NCI-H748 (cell line): ENCODE results near the gene TERF2IP.
A peak's percentile ranks its signal among the peaks of the same experiment; 100 is the strongest.

Source experiments
- DNase-seq: peaks from one replicate; lab custom pipeline; 2025; ENCODE audit not compliant: unreplicated experiment; lab: John Stamatoyannopoulos, UW

Gene TERF2IP

DNA sequence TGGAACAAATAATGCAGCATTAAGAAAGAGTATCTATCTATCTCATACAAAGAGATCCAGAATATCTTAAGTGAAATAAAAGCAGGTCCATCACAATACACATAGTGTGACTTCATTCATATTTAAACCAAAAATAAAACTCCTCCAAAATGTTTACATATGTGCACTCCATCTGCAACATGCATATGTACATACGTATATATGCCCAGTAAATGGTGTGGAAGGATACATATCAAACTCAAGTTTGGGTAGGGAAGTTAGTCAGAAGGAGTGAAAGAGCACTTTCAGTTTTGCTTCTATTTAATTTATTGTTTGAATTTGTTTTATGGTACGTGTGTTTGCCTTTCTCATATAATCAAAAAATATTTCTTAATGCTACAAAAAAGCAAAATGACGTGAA is 12.5 kb upstream of the TERF2IP start:
- no peak for DNase-seq

GRCh38 chr16:75640598-75640997 is 7.0 kb upstream of the TERF2IP start:
- DNase-seq = no peak

GRCh38 chr16:75644240-75645012 is 3.1 kb upstream of the TERF2IP start:
- no peak for DNase-seq

GRCh38 chr16:75647112-75647491 is 471 bp upstream of the TERF2IP start:
- DNase-seq = no peak

DNA sequence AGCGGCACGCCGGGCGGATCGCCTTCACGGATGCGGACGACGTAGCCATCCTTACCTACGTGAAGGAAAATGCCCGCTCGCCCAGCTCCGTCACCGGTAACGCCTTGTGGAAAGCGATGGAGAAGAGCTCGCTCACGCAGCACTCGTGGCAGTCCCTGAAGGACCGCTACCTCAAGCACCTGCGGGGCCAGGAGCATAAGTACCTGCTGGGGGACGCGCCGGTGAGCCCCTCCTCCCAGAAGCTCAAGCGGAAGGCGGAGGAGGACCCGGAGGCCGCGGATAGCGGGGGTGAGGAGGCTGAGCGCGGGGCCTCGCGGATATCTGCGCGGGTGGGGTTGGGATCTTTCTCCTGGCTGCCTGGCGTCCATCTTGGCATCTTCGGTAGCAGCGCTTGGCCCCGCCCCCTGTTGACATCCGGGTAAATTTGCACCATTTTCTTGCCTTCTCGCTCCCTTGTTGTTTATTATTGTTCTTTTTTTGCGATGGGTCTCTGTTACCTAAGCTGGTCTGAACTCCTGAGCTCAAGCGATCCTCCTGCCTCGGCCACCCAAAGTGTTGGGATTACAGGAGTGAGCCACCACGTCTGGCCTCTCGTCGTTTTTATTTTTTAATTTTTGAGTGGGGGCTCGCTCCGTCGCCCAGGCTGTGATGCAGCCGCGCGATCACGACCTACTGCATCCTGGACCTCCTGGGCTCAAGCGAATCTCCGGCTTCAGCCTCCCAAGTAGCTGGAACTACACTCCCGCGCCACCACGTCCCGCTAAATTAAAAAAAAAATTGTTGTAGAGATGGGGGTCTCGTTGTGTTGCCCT is 898 bp downstream of the TERF2IP start:
- peak; percentile 67 for DNase-seq

- no peak for DNase-seq
Measured at GRCh38 chr16:75653922-75654321, 6.3 kb downstream of the TERF2IP start.

- DNase-seq = no peak
Measured at GRCh38 chr16:75658175-75658574, 10.6 kb downstream of the TERF2IP start.

- no peak for DNase-seq
Measured at GRCh38 chr16:75660321-75660720, 12.7 kb downstream of the TERF2IP start.

DNA sequence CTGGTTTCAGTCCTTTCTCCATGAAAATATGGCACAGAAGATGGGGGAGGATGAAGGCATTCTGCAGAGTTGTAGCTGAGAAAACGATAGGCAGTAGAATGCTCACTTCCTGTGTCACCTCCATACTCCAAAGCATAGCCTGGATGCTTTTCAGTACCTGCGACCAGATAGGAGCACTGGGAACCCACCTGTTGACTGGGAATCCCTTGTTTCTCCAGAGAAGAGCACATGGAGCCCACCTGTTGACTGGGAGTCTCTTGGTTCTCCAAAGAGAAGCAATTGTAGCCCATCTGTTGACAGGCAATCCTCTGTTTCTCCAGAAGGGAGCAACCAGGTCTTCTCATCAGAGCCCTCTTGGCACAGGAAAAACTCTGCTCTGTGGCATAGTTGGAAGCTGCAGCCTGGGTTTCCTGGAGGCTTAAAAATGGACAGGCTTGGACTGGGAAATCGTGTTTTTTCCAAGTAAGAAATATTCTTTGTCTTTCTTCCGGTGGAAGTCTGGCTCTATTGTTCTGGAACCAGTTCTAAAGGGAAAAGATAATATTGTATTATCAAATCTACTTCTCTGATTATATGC is 13.2 kb downstream of the TERF2IP start:
- DNase-seq = no peak

DNA sequence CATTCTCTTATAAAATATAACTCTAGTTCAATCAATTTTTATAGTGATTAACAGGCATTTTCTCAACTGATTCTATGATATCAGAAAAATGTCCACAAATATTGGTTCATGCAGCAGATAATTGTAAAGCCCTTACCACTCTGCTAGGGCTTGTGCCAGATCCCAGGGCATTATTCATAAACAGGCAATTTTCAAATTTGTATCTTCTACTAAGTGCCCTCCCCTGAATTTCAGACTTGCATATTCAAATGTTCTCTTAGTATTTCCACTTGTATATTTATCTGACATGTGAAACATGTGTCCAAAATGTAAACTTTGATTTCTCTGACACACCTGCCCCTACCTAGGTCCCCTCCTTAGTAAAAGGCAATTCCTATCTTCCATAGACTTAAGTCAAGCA is 19.9 kb downstream of the TERF2IP start:
- DNase-seq = no peak

DNA sequence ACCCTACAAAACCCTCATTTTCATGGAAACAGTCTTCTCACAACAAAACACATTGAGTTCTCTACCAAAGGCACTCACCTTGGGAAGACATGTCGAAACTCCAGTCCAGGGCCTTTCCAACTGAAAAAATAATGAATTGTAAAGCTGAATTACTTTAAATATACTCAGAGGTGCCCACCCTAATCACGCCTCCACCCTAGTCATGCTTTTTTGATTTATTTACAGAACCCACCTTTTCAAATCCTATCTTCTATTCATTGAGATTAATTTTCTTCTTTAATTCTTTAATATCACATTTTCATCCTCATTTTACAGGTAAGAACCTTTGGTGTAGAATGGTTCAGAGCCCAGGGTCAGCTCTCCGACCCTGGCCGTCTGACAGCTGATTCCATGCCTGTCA is 29.3 kb downstream of the TERF2IP start, which contains the start of gene CPHXL2:
Gene CPHXL2 (minus strand): TSS at position 101 of the 400 bp plus-strand sequence. CDS start 10 bp downstream, at position 91.
- no peak for DNase-seq

DNA sequence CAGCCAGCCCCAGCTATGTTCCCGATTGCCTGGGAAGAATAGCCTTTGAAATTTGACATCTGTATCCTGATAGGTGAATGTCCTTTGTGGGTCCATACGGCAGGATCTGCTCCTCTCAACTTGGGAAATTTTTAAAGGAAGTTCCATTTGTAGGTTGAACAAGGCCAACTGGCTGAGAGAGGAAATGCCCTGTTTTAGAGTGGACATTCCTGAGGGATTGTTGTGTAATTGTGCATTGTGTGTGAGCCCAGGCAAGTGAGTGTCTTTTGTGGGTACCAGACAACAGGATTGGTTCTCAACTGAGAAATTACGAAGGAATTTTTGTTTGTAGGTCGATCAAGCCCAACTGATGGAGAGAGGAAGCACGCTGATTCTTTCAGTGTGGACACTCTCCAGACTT is 31.8 kb downstream of the TERF2IP start:
- DNase-seq = no peak

DNA sequence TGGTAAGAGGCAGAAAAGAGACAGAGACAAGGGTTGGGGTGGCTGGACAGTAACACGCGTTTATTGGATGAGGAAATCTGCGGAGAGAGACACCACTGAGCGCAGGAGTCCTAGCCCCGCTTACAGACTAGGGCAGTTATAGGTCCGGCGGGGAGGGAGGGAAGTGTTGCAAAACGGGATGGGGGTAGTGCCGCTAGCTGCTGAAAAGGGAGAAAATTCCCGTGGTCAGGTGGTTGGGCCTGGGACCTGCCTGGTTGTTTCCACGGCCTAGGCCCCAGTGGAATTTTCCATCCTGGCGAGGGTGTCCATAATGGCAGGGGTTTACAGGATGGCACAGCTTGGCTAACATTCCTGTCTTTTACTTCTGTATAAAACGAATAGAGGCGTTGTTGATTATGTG is 34.7 kb downstream of the TERF2IP start:
- no peak for DNase-seq

GRCh38 chr16:75687361-75687760 is 39.8 kb downstream of the TERF2IP start:
- DNase-seq = no peak

DNA sequence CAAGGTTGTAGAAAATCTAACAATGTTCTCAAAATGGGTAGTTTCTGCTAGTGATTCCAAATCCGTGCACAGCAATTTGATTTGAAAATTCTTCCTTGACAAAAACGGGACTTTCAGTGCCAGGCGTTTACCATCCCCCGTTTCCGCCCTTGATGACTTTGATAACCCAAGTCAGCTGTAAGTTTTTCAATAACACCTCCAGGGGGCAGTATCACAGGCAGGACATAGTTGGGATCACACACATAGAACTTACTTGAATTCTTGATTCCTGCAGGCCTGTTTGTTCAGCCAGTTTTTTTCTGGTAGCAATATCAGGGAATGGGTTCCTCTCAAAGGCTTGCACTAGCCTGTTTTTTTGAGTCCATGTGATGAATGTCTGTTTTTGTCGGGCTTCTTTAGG is 48.1 kb downstream of the TERF2IP start:
- no peak for DNase-seq

- no peak for DNase-seq
Measured at GRCh38 chr16:75697571-75697970, 50.0 kb downstream of the TERF2IP start.

- DNase-seq = no peak
Measured at GRCh38 chr16:75701361-75701760, 53.8 kb downstream of the TERF2IP start, which contains the start of gene DUXB. Gene DUXB (minus strand): TSS chr16:75701461. CDS start chr16:75701418, 43 bp downstream.

DNA sequence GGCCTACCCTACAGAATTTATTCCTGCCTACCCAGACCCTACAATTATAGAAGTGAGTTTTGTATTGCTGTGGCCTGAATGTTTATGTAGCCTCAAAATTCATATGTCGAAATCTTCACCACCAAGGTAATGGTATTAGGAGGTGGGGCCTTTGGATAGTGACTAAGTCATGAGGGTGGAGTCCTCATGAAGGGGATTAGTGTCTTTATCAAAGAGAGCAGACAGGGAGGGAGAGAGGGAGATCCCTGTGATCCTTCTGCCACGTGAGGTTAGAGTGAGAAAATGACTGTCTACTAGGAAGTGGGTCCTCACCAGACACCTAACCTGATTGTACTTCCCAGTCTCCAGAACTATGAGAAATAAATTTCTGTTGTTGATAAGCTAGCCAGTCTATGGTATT is 54.7 kb downstream of the TERF2IP start:
- no peak for DNase-seq

DNA sequence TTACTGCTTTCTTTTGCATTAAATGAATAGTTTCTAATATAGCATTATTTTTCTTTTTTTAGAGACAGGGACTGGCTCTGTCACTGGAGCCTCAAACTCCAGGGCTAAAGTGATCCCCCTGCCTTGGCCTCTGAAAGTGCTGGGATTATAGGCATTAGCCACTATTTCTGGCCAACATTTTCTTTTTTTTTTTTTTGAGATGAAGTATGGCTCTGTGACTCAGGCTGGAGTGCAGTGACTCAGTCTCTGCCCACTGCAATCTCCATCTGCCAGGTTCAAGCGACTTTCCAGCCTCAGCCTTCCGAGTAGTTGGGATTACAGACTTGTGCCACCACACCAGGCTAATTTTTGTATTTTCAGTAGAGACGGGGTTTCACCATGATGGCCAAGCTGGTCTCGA is 55.7 kb downstream of the TERF2IP start:
- DNase-seq = no peak
